Smooth muscle cell (in vitro differentiated cells): ENCODE measurements around the gene SHOC1. TPM values are rescaled to one million over a fixed set of nuclear protein-coding genes. Genes with fewer than 3 reads are reported as not detected.

ENCODE experiments used
- DNase-seq: peaks from one replicate; lab custom pipeline; 2025; ENCODE audit not compliant: unreplicated experiment; lab: John Stamatoyannopoulos, UW
- H2AFZ ChIP-seq: fragments of 200-600 bp; sonication (generic); 2 replicates; pipeline ENCODE4 v1.6.0; 2016; ENCODE audit warnings: antibody characterized with exemption, low read depth, mild to moderate bottlenecking
- H3F3A ChIP-seq: fragments of 200-600 bp; sonication (generic); 2 replicates; pipeline ENCODE4 v1.6.0; 2017; ENCODE audit warnings: antibody characterized with exemption, low read depth
- H3K27ac ChIP-seq: fragments of 200-600 bp; sonication (generic); 2 replicates; pipeline ENCODE4 v1.5.1; 2016; ENCODE audit warnings: low read depth, mild to moderate bottlenecking
- H3K27me3 ChIP-seq: fragments of 200-600 bp; sonication (generic); 2 replicates; pipeline ENCODE4 v1.6.1; 2016; ENCODE audit warnings: low read depth, mild to moderate bottlenecking
- H3K36me3 ChIP-seq: fragments of 200-600 bp; sonication (generic); 2 replicates; pipeline ENCODE4 v1.5.1; 2016; ENCODE audit warnings: low read depth
- H3K4me1 ChIP-seq: fragments of 200-600 bp; sonication (generic); 2 replicates; pipeline ENCODE4 v1.5.1; 2016; ENCODE audit warnings: low read depth
- H3K4me2 ChIP-seq: fragments of 200-600 bp; sonication (generic); 2 replicates; pipeline ENCODE4 v1.6.0; 2016; ENCODE audit warnings: mild to moderate bottlenecking
- H3K4me3 ChIP-seq: fragments of 200-600 bp; sonication (generic); 2 replicates; pipeline ENCODE4 v1.5.1; 2016; ENCODE audit warnings: mild to moderate bottlenecking
- H3K79me2 ChIP-seq: fragments of 200-600 bp; sonication (generic); 2 replicates; pipeline ENCODE4 v1.6.0; 2016; ENCODE audit warnings: low read depth, mild to moderate bottlenecking
- H3K9ac ChIP-seq: fragments of 200-600 bp; sonication (generic); 2 replicates; pipeline ENCODE4 v1.6.0; 2016; ENCODE audit warnings: low read depth
- H3K9me3 ChIP-seq: fragments of 200-600 bp; sonication (generic); replicated peaks from 2 replicates; pipeline ENCODE4 v1.5.1; 2016; ENCODE audit warnings: low read depth
- H4K20me1 ChIP-seq: fragments of 200-600 bp; sonication (generic); 2 replicates; pipeline ENCODE4 v1.6.0; 2016; ENCODE audit warnings: low read depth
- WGBS: methylation state at CpG from one replicate; pipeline ENCODE4 v1.1.7; 2016; ENCODE audit warnings: low lambda C conversion rate; 5-methylcytosine and 5-hydroxymethylcytosine counted together
- polyA plus RNA-seq: library from polyadenylated mRNA; unstranded; fragments of >200 nt; fragmentation: Nextera tagmentation; extraction: Ambion mirVana; gene quantifications from 2 replicates; pipeline ENCODE4 v1.2.1, GENCODE V29; 2016
- total RNA-seq: library from RNA; depleted of rRNA; stranded (reverse); fragments of >200 nt; gene quantifications from 2 replicates; pipeline ENCODE4 v1.2.3, GENCODE V29; 2014
- TF ChIP-seq, protein P1 (sequence below): fragments of 200-600 bp; sonication (generic); IDR thresholded peaks from 2 replicates; pipeline ENCODE4 v1.5.1; 2017; ENCODE audit warnings: borderline replicate concordance, mild to moderate bottlenecking, antibody characterized with exemption; ENCODE audit not compliant: insufficient read depth, poor library complexity, severe bottlenecking

Gene SHOC1
- total and polyA plus RNA-seq, 2 experiments from 2014 or later = not detected

DNA sequence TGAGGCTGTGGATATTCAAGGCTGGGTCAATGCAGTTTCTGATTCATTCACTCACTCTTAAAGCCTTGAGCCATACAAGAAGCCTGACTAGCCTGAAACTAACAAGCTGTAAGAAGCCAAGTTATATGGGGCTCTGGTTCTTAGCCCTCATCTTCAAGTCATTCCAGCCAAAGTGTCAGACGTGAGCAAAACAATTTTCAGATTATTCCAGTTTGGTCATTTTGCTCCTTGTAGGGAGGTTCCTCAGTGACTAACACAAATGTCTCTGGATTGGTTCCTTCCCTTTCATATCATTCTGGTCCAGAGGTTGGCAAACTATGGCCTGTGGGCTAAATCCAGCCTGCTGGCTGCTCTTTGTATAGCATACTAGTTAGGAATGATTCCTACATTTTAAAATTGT is 12.5 kb upstream of the SHOC1 start:
- Histone ChIP-seq H3K9me3 (no peaks in the 10 kb centered on the region), H3K36me3 (no peaks in the 10 kb centered on the region), H3K27me3 (no peaks in the 10 kb centered on the region), H3K9ac (no peak overlapping the region), H3K79me2 (no peaks in the 10 kb centered on the region), H2AFZ (no peak overlapping the region), H3K27ac (no peak overlapping the region), H3K4me1 (no peaks in the 10 kb centered on the region), H3K4me3 (no peak overlapping the region), H3K4me2 (no peak overlapping the region), H4K20me1 (no peaks in the 10 kb centered on the region), H3F3A (no peaks in the 10 kb centered on the region)
- TF ChIP-seq, protein P1, sequence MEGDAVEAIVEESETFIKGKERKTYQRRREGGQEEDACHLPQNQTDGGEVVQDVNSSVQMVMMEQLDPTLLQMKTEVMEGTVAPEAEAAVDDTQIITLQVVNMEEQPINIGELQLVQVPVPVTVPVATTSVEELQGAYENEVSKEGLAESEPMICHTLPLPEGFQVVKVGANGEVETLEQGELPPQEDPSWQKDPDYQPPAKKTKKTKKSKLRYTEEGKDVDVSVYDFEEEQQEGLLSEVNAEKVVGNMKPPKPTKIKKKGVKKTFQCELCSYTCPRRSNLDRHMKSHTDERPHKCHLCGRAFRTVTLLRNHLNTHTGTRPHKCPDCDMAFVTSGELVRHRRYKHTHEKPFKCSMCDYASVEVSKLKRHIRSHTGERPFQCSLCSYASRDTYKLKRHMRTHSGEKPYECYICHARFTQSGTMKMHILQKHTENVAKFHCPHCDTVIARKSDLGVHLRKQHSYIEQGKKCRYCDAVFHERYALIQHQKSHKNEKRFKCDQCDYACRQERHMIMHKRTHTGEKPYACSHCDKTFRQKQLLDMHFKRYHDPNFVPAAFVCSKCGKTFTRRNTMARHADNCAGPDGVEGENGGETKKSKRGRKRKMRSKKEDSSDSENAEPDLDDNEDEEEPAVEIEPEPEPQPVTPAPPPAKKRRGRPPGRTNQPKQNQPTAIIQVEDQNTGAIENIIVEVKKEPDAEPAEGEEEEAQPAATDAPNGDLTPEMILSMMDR = no peak
- no peak for DNase-seq
- WGBS = 90% methylated on average over 1 of the region's 1 CpG

DNA sequence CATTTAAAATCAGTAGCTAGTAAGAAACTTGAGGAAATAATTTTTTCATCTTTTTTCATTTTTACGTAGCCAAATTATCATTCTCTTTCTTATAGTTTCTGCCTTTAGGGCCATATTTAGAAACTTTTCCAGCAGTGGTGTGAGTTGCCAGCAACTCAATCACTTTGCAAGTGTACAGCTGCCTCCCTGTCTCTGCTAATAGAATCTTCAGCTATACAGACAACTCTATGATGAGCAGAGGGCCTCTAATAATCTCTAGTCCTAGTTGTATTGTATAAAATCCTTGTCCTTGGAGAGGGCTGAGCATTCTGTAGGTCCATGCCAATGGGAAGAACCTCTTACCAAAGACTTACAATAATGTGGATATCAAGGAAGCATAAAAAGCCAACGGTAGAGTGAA is 11.5 kb upstream of the SHOC1 start:
- Histone ChIP-seq H3K9me3 (no peaks in the 10 kb centered on the region), H2AFZ (no peak overlapping the region), H3K27me3 (no peaks in the 10 kb centered on the region), H3K9ac (no peak overlapping the region), H4K20me1 (no peaks in the 10 kb centered on the region), H3K27ac (peak overlapping the region; percentile 43), H3K4me1 (no peaks in the 10 kb centered on the region), H3K4me2 (no peak overlapping the region), H3K36me3 (no peaks in the 10 kb centered on the region), H3F3A (no peaks in the 10 kb centered on the region), H3K4me3 (no peak overlapping the region), H3K79me2 (no peaks in the 10 kb centered on the region)
- WGBS = 86% methylated on average over 2 of the region's 2 CpGs
- TF ChIP-seq, protein P1 = no peak
- no peak for DNase-seq

DNA sequence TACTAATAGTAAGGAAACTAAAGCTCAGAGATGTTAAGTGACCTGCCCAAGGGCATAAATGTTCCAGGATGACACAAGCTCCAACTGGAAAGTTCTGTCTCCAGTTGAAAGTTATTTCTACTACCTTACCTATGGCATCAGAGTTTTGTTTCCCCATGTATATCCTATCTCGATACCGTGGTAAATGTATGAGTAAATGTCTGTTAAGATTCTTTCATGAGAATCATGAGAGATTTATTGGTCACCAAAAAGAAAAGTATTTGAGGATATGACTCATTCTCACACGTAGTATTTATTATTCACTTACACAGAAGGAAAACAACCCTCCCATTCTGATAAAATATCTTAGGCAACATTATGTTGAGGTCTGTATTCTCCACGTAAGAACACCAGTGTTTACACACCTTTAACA is 11.1 kb upstream of the SHOC1 start:
- no peaks in the 10 kb centered on the region for H3K27me3 ChIP-seq
- H3K4me2 ChIP-seq = no peak overlapping the region
- no peaks in the 10 kb centered on the region for H3K36me3 ChIP-seq
- H3K9me3 ChIP-seq = no peaks in the 10 kb centered on the region
- H3K79me2 ChIP-seq = no peaks in the 10 kb centered on the region
- no peak overlapping the region for H3K4me3 ChIP-seq
- H4K20me1 ChIP-seq = no peaks in the 10 kb centered on the region
- TF ChIP-seq, protein P1 = no peak
- H2AFZ ChIP-seq = no peak overlapping the region
- 48% methylated on average over 4 of the region's 4 CpGs for WGBS
- no peak overlapping the region for H3K9ac ChIP-seq
- H3K4me1 ChIP-seq = no peaks in the 10 kb centered on the region
- peak overlapping the region; percentile 43 for H3K27ac ChIP-seq
- H3F3A ChIP-seq = no peaks in the 10 kb centered on the region
- DNase-seq = no peak

DNA sequence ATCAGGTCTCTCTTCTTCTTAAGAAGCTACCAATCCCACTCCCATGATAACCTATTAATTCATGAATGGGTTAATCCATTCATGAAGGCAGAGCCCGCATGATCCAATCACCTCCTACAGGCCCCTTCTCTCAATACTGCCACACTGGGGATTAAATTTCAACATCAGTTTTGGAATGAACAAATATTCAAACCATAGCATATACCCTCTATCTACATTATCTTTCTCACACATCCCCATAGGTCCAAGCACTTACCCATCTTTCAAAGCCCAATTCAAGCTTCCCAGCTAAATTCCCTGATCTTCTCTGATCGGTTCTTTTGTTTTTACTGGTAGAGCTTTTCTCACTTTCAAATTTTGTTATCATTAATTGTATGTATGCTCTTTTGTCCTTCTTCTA is 10.5 kb upstream of the SHOC1 start:
- Histone ChIP-seq H3K79me2 (no peaks in the 10 kb centered on the region), H3K27ac (peak overlapping the region; percentile 43), H3K9ac (no peak overlapping the region), H4K20me1 (no peaks in the 10 kb centered on the region), H3K36me3 (no peaks in the 10 kb centered on the region), H3K9me3 (no peaks in the 10 kb centered on the region), H3K27me3 (no peaks in the 10 kb centered on the region), H3K4me3 (no peak overlapping the region), H3F3A (no peaks in the 10 kb centered on the region), H3K4me2 (no peak overlapping the region), H2AFZ (no peak overlapping the region), H3K4me1 (no peaks in the 10 kb centered on the region)
- WGBS = 94% methylated on average over 2 of the region's 2 CpGs
- DNase-seq = no peak
- TF ChIP-seq, protein P1 = no peak
